ENCODE data around the gene YIPF1.
A peak's percentile ranks its signal among the peaks of the same experiment; 100 is the strongest.

The YIPF1 gene

GRCh38 chr1:53889304-53890298 is at the start of gene YIPF1:
Gene YIPF1, minus strand, starts transcription at chr1:53889797. Its CDS starts 860 bp downstream, at chr1:53888937.
- DNase-seq = peak; percentile 80

GRCh38 chr1:53938136-53938830 is 48.7 kb upstream of the YIPF1 start:
- DNase-seq = no peak

- DNase-seq = no peak
Observed at GRCh38 chr1:53936430-53936829, 46.8 kb upstream of the YIPF1 start.

GRCh38 chr1:53934170-53934765 is 44.7 kb upstream of the YIPF1 start:
- no peak for DNase-seq

- DNase-seq = no peak
Observed at GRCh38 chr1:53931523-53931922, 41.9 kb upstream of the YIPF1 start.

- no peak for DNase-seq
Observed at GRCh38 chr1:53930932-53931331, 41.3 kb upstream of the YIPF1 start.

- no peak for DNase-seq
Observed at GRCh38 chr1:53929246-53929960, 39.8 kb upstream of the YIPF1 start.

GRCh38 chr1:53927376-53927881 is 37.8 kb upstream of the YIPF1 start:
- no peak for DNase-seq

- no peak for DNase-seq
Observed at GRCh38 chr1:53919675-53920066, 30.1 kb upstream of the YIPF1 start.

- DNase-seq = no peak
Observed at GRCh38 chr1:53918343-53918742, 28.7 kb upstream of the YIPF1 start.

- DNase-seq = no peak
Observed at GRCh38 chr1:53913352-53914033, 23.9 kb upstream of the YIPF1 start.

GRCh38 chr1:53911442-53911841 is 21.8 kb upstream of the YIPF1 start:
- no peak for DNase-seq

- DNase-seq = no peak
Observed at GRCh38 chr1:53909946-53910345, 20.3 kb upstream of the YIPF1 start.

- no peak for DNase-seq
Observed at GRCh38 chr1:53906121-53906520, 16.5 kb upstream of the YIPF1 start.

- DNase-seq = no peak
Observed at GRCh38 chr1:53905509-53905908, 15.9 kb upstream of the YIPF1 start.

- no peak for DNase-seq
Observed at GRCh38 chr1:53902235-53903138, 12.9 kb upstream of the YIPF1 start.

GRCh38 chr1:53899708-53900107 is 10.1 kb upstream of the YIPF1 start:
- no peak for DNase-seq

- DNase-seq = no peak
Observed at GRCh38 chr1:53899206-53899628, 9.6 kb upstream of the YIPF1 start.

GRCh38 chr1:53896635-53897229 is 7.1 kb upstream of the YIPF1 start:
- no peak for DNase-seq

GRCh38 chr1:53895421-53895820 is 5.8 kb upstream of the YIPF1 start:
- DNase-seq = no peak

GRCh38 chr1:53894644-53895043 is 5.0 kb upstream of the YIPF1 start:
- DNase-seq = no peak

Data from NCI-H748 treated with DMSO at 0.1 percent for 48 hours (cell line).